Activated T-cell treated with anti-CD3 and anti-CD28 coated beads, Interleukin-2, amount 50 U/mL, for 72 hours (primary cell): ENCODE data around the gene NRL. TPM values are rescaled to one million over a fixed set of nuclear protein-coding genes. Genes with fewer than 3 reads are reported as not detected.

Experiments
- ATAC-seq, 2 donors: fragments of 150-1000 bp; cut with Tn5 transposase; replicated peaks in 1 of 2; 2 replicates each; pipeline ENCODE4 v1.10.0; 2021; ENCODE audit warnings: moderate library complexity in 2 of 2, mild to moderate bottlenecking in 1 of 2
- DNase-seq, 2 donors: peaks; one replicate each; pipeline ENCODE4 v3.0.0; 2021 to 2022; ENCODE audit warnings: mixed read lengths in 1 of 2
- H3K27ac Mint-ChIP-seq: one replicate; pipeline ENCODE4 v1.8.0; 2022; ENCODE audit warnings: mild to moderate bottlenecking, moderate library complexity, mixed read lengths
- H3K27me3 Mint-ChIP-seq: one replicate; pipeline ENCODE4 v1.8.0; 2022; ENCODE audit warnings: low read depth, mixed read lengths
- H3K36me3 Mint-ChIP-seq, 2 donors: one replicate each; pipeline ENCODE4 v1.8.0; 2022; ENCODE audit warnings: mixed read lengths in 2 of 2, mild to moderate bottlenecking in 1 of 2; ENCODE audit not compliant: insufficient read depth in 2 of 2
- H3K4me1 Mint-ChIP-seq: one replicate; pipeline ENCODE4 v1.8.0; 2022; ENCODE audit warnings: low read depth, mixed read lengths
- H3K4me3 Mint-ChIP-seq, 2 donors: one replicate each; pipeline ENCODE4 v1.8.0; 2022; ENCODE audit warnings: mild to moderate bottlenecking in 2 of 2, mixed read lengths in 2 of 2, moderate library complexity in 2 of 2
- H3K9me3 Mint-ChIP-seq, 2 donors: one replicate each; pipeline ENCODE4 v1.8.0; 2022; ENCODE audit warnings: mixed read lengths in 2 of 2
- total RNA-seq, 2 donors: library from RNA; stranded (reverse); gene quantifications; one replicate each; pipeline ENCODE4 v1.2.3, GENCODE V29; 2022

NRL gene
- total RNA-seq, 2 donors from 2014 or later: 5.2 TPM

- Mint-ChIP-seq H3K36me3 (peaks cover 23 to 43% of the 10 kb centered on the region in 2 donors), H3K4me3 (no peak overlapping the region), H3K9me3 (no peaks in the 10 kb centered on the region), H3K27me3 (no peaks in the 10 kb centered on the region), H3K4me1 (peaks cover 21% of the 10 kb centered on the region), H3K27ac (no peak overlapping the region)
- no peak for ATAC-seq
- no peak for DNase-seq
Measured at GRCh38 chr14:24098229-24098926, 16.4 kb downstream of the NRL start.

DNA sequence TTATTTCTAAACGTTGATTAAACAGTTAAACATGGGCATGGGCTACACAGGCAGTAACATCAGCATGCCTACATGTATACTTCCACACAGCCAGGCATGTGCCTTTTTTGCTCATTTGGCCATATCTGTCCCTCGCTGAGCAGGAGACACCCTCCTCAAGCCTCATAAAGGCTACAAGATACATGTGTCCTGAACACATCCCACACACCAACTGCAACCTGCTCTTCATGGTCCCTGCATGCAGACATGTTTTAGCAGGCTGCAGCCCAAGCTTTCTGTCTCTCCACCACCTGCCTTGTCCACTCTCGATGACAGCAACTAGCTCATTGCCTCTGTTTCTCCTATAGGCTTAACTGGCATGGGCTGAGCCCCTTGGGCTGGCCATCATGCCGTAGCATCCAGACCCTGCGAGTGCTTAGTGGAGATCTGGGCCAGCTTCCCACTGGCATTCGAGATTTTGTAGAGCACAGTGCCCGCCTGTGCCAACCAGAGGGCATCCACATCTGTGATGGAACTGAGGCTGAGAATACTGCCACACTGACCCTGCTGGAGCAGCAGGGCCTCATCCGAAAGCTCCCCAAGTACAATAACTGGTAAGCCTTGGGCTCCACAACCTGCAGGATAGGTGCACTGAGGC, 18.1 kb downstream of the NRL start:
- no peaks in the 10 kb centered on the region for H3K9me3 Mint-ChIP-seq
- ATAC-seq (no peak), DNase-seq (no peak)
- H3K27ac Mint-ChIP-seq: peak overlapping the region; percentile 62
- no peaks in the 10 kb centered on the region for H3K27me3 Mint-ChIP-seq
- peaks cover 20 to 32% of the 10 kb centered on the region in 2 donors for H3K36me3 Mint-ChIP-seq
- peak overlapping the region; percentile 67 to 95 for H3K4me3 Mint-ChIP-seq
- H3K4me1 Mint-ChIP-seq: peaks cover 32% of the 10 kb centered on the region

- H3K4me1 Mint-ChIP-seq: peaks cover 36% of the 10 kb centered on the region
- peaks cover 18 to 32% of the 10 kb centered on the region in 2 donors for H3K36me3 Mint-ChIP-seq
- H3K27ac Mint-ChIP-seq: peak overlapping the region; percentile 99
- H3K27me3 Mint-ChIP-seq: no peaks in the 10 kb centered on the region
- peak overlapping the region; percentile 95 to 98 for H3K4me3 Mint-ChIP-seq
- ATAC-seq (peak; percentile 19 to 53), DNase-seq (peak; percentile 62 to 74)
- H3K9me3 Mint-ChIP-seq: no peaks in the 10 kb centered on the region
Measured at GRCh38 chr14:24095271-24096068, 19.3 kb downstream of the NRL start.

DNA sequence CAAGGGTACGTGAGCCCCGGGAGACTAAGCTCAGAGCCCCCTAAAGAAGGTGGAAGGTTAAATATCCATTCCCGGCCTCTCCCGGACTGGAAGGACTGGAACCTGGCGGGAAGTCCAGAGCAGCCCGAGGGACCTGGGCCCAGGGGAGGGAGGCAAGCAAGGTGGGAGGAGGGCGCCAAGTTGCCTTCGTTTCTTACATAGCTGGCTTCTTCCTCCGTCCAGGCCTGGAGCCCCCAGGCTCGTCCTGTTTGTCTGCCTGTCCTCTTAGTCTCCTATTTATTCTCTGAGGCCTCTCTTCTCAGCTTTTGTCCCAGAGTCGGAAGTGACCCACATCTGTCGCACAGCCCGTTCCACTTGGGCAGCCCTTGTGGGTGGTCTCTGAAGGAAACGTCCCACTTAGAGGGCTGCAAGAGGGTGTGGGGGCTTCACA, 19.9 kb downstream of the NRL start:
- peak in 1 of 2 donors; percentile 18 for DNase-seq
- no peak for ATAC-seq
- Mint-ChIP-seq H3K27ac (peak overlapping the region; percentile 99), H3K4me1 (peaks cover 39% of the 10 kb centered on the region), H3K4me3 (peak overlapping the region; percentile 95 to 98), H3K36me3 (peaks cover 18 to 31% of the 10 kb centered on the region in 2 donors), H3K27me3 (no peaks in the 10 kb centered on the region), H3K9me3 (no peaks in the 10 kb centered on the region)

- peak; percentile 91 to 93 for DNase-seq
- peak within 1 kb of the TSS; percentile 99 for H3K27ac Mint-ChIP-seq
- H3K4me1 Mint-ChIP-seq: peaks cover 39% of the 10 kb centered on the region
- H3K4me3 Mint-ChIP-seq: peak within 1 kb of the TSS; percentile 95 to 98
- no peaks in the 10 kb centered on the region for H3K27me3 Mint-ChIP-seq
- no peaks in the 10 kb centered on the region for H3K9me3 Mint-ChIP-seq
- peaks cover 16 to 26% of the 10 kb centered on the region in 2 donors for H3K36me3 Mint-ChIP-seq
- ATAC-seq: peak; percentile 86 to 89
Measured at GRCh38 chr14:24093901-24094840, 20.6 kb downstream of the NRL start, which contains the start of gene PCK2. TSS of gene PCK2 (plus strand) at chr14:24094311. CDS start at chr14:24094406, 95 bp downstream.

- no peak for ATAC-seq
- H3K27me3 Mint-ChIP-seq: no peaks in the 10 kb centered on the region
- DNase-seq: no peak
- peak overlapping the region; percentile 95 to 98 for H3K4me3 Mint-ChIP-seq
- peaks cover 16 to 26% of the 10 kb centered on the region in 2 donors for H3K36me3 Mint-ChIP-seq
- peaks cover 39% of the 10 kb centered on the region for H3K4me1 Mint-ChIP-seq
- no peaks in the 10 kb centered on the region for H3K9me3 Mint-ChIP-seq
- peak overlapping the region; percentile 78 for H3K27ac Mint-ChIP-seq
Measured at GRCh38 chr14:24093207-24093900, 21.4 kb downstream of the NRL start.

GRCh38 chr14:24092505-24093206, 22.1 kb downstream of the NRL start:
- Mint-ChIP-seq H3K4me3 (peak overlapping the region; percentile 95 to 98), H3K36me3 (peaks cover 16 to 21% of the 10 kb centered on the region in 2 donors), H3K4me1 (peaks cover 39% of the 10 kb centered on the region), H3K27ac (peak overlapping the region; percentile 78), H3K9me3 (no peaks in the 10 kb centered on the region), H3K27me3 (no peaks in the 10 kb centered on the region)
- DNase-seq: no peak
- ATAC-seq: no peak

- no peak overlapping the region for H3K27ac Mint-ChIP-seq
- DNase-seq: no peak
Measured at GRCh38 chr14:24092110-24092504, 22.6 kb downstream of the NRL start.

DNA sequence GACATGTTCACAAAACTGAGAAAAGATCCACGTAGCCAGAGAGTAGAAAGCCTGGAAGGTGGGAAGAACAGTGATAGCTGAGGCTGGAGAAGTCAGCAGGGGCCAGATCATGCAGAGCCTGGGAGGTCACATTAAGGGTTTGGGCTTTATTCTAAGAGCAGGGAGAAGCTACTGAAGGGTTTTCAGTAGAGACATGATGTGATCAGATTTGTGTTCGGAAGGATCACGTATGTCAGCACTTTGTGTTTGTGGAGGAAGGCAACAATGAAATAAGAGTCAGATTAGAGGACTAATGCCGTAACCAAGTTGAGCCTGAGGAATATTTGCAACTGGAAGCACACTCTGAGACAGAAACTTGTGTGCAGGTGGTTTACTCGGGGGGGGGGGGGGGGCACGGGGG, 24.9 kb downstream of the NRL start:
- Mint-ChIP-seq H3K36me3 (peaks cover 2 to 3% of the 10 kb centered on the region in 2 donors), H3K9me3 (no peaks in the 10 kb centered on the region), H3K27ac (no peak overlapping the region)

More at GRCh38 chr14:24092110-24092504, 22.6 kb downstream of the NRL start:
- Mint-ChIP-seq H3K4me3 (no peak overlapping the region), H3K27me3 (no peaks in the 10 kb centered on the region), H3K4me1 (peaks cover 39% of the 10 kb centered on the region), H3K36me3 (peaks cover 16 to 21% of the 10 kb centered on the region in 2 donors), H3K9me3 (no peaks in the 10 kb centered on the region)
- ATAC-seq: no peak

DNA sequence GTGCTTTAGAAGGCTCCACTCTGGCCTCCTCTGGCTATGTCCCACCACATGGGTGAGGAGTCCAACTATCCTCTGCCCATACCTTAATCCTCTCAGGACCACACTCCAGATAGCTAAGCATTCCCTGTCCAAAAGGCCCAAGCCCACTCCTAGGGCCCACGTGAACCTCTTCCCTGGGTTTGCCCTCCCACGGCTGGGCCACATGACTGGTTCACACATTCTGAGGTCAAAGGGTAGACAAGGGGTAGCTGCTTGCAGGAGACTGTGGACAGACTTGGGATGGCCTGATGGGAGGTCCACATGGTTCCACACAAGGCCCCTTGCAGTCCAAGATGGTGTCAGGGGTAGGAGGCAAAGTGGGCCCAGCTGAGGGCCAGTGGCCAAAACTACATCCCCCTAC, 26.7 kb downstream of the NRL start:
- H3K27ac Mint-ChIP-seq: no peak overlapping the region
- H3K9me3 Mint-ChIP-seq: no peaks in the 10 kb centered on the region
- H3K27me3 Mint-ChIP-seq: no peaks in the 10 kb centered on the region

More for the DNA sequence above, 24.9 kb downstream of the NRL start:
- peaks cover 23% of the 10 kb centered on the region for H3K4me1 Mint-ChIP-seq
- H3K4me3 Mint-ChIP-seq: no peak overlapping the region
- H3K27me3 Mint-ChIP-seq: no peaks in the 10 kb centered on the region
- DNase-seq (no peak), ATAC-seq (no peak)

DNA sequence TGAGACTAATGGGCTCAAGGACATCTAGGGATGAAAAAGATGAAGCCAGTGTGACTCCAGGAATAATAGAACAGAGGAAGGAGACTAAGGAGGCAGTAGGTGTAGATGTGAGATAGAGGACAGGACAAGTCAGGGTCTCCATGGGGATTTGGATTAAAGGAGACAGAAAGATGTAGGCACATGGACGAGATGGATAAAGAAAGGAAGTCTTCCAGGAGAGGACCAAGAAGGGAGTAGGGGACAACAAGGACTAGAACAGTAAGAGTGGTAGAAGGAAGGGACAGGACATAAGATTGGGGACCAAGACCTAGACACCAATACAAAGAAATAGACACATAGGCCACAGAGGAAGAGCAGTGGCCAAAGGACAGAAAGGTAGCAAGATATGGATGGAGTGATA, 27.7 kb downstream of the NRL start:
- no peaks in the 10 kb centered on the region for H3K9me3 Mint-ChIP-seq
- peaks cover 12% of the 10 kb centered on the region for H3K4me1 Mint-ChIP-seq
- no peak for DNase-seq

More for the DNA sequence above, 26.7 kb downstream of the NRL start:
- H3K4me3 Mint-ChIP-seq: no peak overlapping the region
- ATAC-seq: no peak
- H3K36me3 Mint-ChIP-seq: no peaks in the 10 kb centered on the region
- DNase-seq: no peak
- H3K4me1 Mint-ChIP-seq: peaks cover 15% of the 10 kb centered on the region

More for the DNA sequence above, 27.7 kb downstream of the NRL start:
- no peaks in the 10 kb centered on the region for H3K27me3 Mint-ChIP-seq
- ATAC-seq: no peak
- H3K4me3 Mint-ChIP-seq: no peak overlapping the region
- H3K27ac Mint-ChIP-seq: no peak overlapping the region
- H3K36me3 Mint-ChIP-seq: no peaks in the 10 kb centered on the region
